HUES48 (cell line): ENCODE data around the gene FAM234B.

ENCODE experiments used
- H3K27ac ChIP-seq: one replicate; pipeline ENCODE4 v1.7.0; 2013; ENCODE audit warnings: low read depth, low read length, inconsistent platforms
- H3K27me3 ChIP-seq: 2 replicates; pipeline ENCODE4 v1.6.1; 2013; ENCODE audit warnings: mild to moderate bottlenecking, low read length; ENCODE audit not compliant: control insufficient read depth, insufficient read depth
- H3K36me3 ChIP-seq: 2 replicates; pipeline ENCODE4 v1.6.1; 2013; ENCODE audit warnings: low read length; ENCODE audit not compliant: control insufficient read depth, insufficient read depth
- H3K4me1 ChIP-seq: 2 replicates; pipeline ENCODE4 v1.6.1; 2013; ENCODE audit warnings: mild to moderate bottlenecking, low read length; ENCODE audit not compliant: control insufficient read depth, insufficient read depth
- H3K4me3 ChIP-seq: 2 replicates; pipeline ENCODE4 v1.5.1; 2013; ENCODE audit warnings: mild to moderate bottlenecking, low read depth, low read length
- H3K9ac ChIP-seq: 2 replicates; pipeline ENCODE4 v1.6.1; 2013; ENCODE audit warnings: mild to moderate bottlenecking, low read depth, low read length, moderate library complexity
- H3K9me3 ChIP-seq: 2 replicates; pipeline ENCODE4 v1.6.1; 2013; ENCODE audit warnings: low read length; ENCODE audit not compliant: control insufficient read depth, insufficient read depth

FAM234B gene, protein sequence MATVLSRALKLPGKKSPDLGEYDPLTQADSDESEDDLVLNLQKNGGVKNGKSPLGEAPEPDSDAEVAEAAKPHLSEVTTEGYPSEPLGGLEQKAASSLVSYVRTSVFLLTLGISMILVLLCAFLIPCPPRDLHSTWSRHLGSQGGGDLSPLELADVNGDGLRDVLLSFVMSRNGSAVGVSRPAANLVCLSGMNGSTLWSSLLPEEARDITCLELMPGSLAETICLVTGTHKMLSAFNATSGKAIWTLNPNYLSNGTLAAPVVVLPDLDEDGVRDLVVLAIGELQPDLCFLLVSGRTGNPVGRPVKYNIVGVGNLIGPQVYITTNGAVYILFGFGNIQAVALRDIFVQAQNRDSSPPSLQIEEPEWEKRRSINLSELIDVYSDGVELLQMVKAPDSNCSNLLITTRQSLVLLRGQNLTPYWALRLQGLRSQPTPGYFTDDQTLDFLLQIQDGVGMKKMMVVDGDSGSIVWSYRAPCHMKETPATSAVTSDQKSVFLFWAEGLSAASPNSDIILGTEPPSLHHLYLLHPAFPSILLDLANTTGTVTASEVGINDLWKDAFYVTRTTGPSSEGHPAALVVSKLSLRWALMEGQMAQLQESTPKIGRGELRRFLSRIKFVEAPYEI

DNA sequence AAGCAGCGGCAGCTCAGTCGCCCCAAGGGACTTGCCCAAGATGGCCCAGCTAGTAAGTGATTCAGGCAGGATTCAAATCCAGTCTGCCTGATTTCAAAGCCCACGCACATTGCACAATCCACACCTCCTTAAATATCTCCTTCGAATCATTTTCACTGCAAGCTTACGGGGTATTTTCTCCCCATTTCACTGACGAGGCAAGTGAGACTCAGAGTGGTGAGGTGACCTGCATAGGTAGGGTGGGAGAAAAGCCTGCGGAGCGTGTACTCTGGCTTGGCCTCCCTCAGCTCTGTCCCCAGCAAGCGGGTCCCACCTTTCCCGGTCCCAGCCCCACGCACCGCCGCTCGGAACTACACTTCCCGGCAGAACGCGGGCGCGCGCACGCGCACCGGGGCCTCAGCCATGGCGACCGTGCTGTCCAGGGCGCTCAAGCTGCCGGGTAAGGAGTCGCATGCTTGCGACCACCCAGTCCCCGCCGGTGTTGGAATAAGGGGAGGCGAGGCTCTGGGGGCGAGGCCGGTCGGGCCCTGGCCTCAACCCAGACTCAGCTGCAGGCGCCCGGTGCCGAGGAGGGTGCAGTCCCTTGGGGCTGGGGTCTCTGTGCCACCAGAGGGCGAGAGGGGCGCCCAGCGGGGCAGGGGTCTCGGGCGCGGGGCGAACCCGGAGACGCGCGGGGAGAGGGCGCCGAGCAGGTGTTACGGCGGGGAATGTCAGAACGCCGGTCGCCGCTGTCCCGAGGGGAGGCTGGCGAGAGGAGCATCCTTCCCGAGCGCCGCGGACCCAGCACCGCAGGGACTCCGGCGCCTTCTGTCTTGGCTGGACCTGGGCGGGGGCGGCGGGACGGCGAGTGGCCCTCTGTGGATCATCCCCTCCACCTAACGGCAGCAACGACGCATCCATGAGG, at the start of gene FAM234B:
TSS of gene FAM234B (plus strand) at position 380 of the 904 bp plus-strand sequence. CDS start at position 403, 23 bp downstream.
- Histone ChIP-seq H3K4me1 (peaks cover 12% of the 10 kb centered on the region), H3K4me3 (peak within 1 kb of the TSS; percentile 81), H3K27me3 (0 out of 2 replicates have a peak, but pooled peaks cover 5% of the 10 kb centered on the region), H3K36me3 (no peaks in the 10 kb centered on the region), H3K27ac (no peak within 1 kb of the TSS), H3K9me3 (no peaks in the 10 kb centered on the region), H3K9ac (peak within 1 kb of the TSS; percentile 32; the same call in 1 of the 2 replicates)

DNA sequence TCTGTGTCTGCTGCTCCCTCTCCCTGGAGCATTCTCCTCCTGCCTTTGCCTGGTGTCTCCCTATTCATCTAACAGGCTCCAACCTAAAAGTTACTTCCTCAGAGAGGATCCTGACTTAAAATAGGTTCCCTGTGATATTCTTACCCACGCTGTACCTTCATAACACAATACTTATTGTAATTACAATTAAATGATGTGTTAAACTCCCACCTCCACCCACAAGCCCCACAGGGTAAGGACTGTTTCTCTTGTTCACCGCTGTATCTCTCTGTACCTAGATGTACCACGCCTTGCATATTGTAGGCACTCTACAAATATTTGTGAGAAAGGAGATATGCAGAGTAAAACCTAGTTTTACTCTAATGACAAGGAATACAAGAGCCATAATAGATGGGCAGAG, 49.1 kb upstream of the FAM234B start:
- Histone ChIP-seq H3K9me3 (no peaks in the 10 kb centered on the region), H3K4me1 (peaks cover 32% of the 10 kb centered on the region), H3K9ac (no peak overlapping the region), H3K4me3 (no peak overlapping the region), H3K27ac (no peak overlapping the region), H3K36me3 (no peaks in the 10 kb centered on the region), H3K27me3 (no peaks in the 10 kb centered on the region)

DNA sequence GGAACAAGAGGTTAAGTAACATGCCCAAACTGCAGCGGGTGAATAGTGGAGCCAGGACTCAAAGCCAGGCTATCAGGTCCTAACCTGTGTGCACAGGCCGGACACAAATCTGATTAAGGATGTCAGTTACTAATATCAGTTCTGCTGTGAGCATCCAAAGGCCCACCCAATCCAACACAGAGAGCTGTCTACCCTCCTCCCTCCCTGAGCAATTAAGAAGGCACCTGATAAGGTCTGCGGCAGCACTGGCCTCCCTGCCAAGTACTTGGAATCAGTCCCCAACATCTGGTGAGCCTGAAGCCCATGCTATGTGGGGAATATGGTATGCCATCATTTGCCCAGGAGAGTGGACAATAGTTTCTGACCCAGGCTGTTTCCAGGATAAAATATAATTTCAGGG, 48.0 kb upstream of the FAM234B start:
- Histone ChIP-seq H3K9ac (no peak overlapping the region), H3K4me3 (no peak overlapping the region), H3K36me3 (no peaks in the 10 kb centered on the region), H3K27me3 (no peaks in the 10 kb centered on the region; the same call in 1 of the 2 replicates), H3K27ac (no peak overlapping the region), H3K4me1 (peaks cover 21% of the 10 kb centered on the region), H3K9me3 (no peaks in the 10 kb centered on the region)

DNA sequence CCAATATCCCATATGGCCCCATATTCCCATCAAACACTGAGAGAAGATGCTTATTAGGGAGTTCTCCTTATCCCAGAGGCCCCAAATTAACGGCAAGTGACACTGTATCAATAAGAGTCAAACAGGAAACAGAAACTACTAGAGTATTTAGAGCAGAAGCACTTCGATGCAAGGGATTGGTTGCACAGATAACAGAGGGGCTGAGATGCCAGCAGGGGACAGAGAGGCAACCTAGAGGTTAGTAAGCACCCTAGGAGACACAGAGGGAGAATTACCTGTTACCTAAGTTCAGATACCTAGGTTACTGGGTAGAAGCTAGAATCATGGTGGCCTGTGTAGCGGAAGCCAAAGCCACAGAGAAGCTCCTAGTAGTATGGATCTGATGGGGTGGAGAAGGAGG, 47.0 kb upstream of the FAM234B start:
- Histone ChIP-seq H3K9me3 (no peaks in the 10 kb centered on the region), H3K4me1 (peaks cover 20% of the 10 kb centered on the region), H3K4me3 (no peak overlapping the region), H3K27me3 (peaks cover 7% of the 10 kb centered on the region), H3K36me3 (no peaks in the 10 kb centered on the region), H3K27ac (no peak overlapping the region), H3K9ac (no peak overlapping the region)

DNA sequence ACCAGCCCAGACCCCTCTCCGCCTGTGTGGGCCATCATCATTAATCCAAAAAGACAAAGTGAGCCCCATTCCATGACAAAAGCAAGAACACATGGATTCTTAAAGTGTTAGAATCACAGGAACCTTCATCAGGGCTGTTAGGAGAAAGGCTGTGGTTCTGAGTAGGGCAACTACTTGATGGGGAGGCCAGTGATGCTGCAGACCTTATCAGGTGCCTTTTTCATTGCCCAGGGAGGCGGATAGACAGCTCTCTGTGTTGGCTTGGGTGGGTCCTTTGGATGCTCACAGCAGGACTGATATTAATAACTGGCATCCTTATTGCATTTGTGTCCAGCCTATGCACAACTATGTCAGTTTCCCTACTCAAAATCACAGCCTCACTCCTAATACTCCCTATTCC, 46.4 kb upstream of the FAM234B start:
- Histone ChIP-seq H3K27ac (no peak overlapping the region), H3K9ac (no peak overlapping the region)

DNA sequence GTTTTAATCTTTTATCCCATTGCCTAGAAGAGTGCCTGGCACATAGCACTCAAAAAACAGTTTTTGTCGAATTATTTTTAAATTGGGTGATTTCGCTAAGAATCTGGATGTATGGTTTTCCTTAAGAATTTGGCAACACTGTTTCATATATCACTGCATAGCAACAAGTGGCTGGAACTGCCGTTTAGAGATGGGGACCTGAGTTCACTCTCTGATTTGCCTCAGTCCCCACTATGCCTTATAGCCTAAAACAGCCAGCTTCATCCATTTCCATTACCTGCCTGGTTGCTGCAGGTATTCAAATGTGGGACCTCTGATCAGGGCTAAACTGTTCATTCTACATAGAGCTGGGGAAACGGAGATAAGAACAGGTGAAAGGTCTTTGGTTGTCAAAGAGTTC, 45.9 kb upstream of the FAM234B start:
- H3K27me3 ChIP-seq = peaks cover 17% of the 10 kb centered on the region
- H3K4me3 ChIP-seq = no peak overlapping the region
- no peak overlapping the region for H3K9ac ChIP-seq
- H3K27ac ChIP-seq = no peak overlapping the region
- H3K4me1 ChIP-seq = peaks cover 13% of the 10 kb centered on the region; the same call in 1 of the 2 replicates
- no peaks in the 10 kb centered on the region for H3K9me3 ChIP-seq
- H3K36me3 ChIP-seq = no peaks in the 10 kb centered on the region

More for the DNA sequence above, 46.4 kb upstream of the FAM234B start:
- no peaks in the 10 kb centered on the region for H3K36me3 ChIP-seq
- peaks cover 14% of the 10 kb centered on the region for H3K4me1 ChIP-seq
- H3K4me3 ChIP-seq = no peak overlapping the region
- no peaks in the 10 kb centered on the region for H3K9me3 ChIP-seq
- H3K27me3 ChIP-seq = peaks cover 13% of the 10 kb centered on the region

DNA sequence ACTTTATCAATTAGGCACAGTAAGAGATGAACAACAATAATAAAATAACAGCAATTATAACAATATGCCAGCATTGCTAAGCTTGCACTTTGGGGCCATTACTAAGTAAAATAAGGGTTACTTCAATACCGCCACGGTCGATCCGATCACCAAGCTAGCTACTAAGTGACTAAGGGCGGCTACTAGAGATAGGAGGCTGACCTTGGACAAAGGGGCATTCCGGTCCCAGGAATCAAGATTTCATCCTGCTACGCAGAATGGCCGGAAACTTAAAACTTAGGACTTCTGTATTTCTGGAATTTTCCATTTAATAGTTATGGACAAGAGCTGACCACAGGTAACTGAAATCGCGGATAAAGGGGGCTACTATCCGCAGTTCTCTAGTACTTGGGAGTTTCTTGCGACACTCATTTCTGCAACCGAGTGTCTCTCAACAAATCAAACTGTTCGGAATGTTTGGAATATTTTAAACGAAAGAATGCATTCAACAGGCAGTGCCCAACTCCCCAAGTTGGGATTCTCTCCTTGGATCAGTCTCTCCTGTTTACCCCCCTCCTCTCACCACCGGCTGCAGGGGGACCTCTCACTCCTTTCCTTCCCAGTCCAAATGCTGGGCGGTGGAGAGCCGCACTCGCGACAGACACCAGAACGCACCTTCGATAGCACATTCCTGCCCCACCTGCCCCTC, 44.8 kb upstream of the FAM234B start:
- H3K27ac ChIP-seq = peak overlapping the region; percentile 54
- H3K36me3 ChIP-seq = no peaks in the 10 kb centered on the region
- peaks cover 13% of the 10 kb centered on the region; the same call in 1 of the 2 replicates for H3K4me1 ChIP-seq
- H3K9ac ChIP-seq = peak overlapping the region; percentile 39; the same call in 1 of the 2 replicates
- H3K27me3 ChIP-seq = peaks cover 21% of the 10 kb centered on the region
- H3K4me3 ChIP-seq = peak overlapping the region; percentile 84
- no peaks in the 10 kb centered on the region for H3K9me3 ChIP-seq

DNA sequence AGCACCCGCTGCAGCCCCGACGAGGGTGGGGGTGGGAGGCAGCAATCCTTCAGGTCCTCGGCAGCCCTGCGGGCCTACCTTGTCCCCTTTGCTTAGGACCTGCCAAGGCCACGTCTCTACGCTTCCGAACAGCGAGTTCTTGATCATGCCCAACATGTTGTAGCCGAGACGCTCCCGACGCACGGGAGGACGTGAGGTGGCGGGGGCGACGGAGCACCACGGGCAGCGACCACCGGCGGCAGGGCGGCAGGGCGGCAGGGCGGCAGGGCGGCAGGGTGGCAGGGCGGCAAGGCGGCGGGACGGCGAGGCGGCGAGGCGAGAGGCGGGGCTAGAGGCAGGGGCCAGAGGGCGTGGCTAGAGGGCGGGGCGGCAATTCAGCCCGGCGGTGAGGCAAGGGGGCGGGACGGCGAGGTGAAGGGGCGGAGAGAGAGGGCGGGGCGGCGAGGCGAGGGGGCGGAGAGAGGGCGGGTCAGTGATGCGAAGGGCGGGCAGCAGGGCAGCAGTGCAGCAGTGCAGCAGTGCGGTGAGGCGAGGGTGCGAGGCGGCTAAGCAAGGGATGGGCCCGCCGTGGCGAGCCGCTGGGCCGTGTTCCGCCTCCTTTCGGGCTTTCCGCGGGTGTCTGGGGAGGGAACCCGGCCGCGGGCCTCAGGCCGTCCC, 44.1 kb upstream of the FAM234B start, which contains the start of gene HEBP1:
TSS of gene HEBP1 (minus strand) at position 307 of the 657 bp plus-strand sequence. CDS start at position 156, 151 bp downstream.
- peak within 1 kb of the TSS; percentile 61 for H3K9ac ChIP-seq

DNA sequence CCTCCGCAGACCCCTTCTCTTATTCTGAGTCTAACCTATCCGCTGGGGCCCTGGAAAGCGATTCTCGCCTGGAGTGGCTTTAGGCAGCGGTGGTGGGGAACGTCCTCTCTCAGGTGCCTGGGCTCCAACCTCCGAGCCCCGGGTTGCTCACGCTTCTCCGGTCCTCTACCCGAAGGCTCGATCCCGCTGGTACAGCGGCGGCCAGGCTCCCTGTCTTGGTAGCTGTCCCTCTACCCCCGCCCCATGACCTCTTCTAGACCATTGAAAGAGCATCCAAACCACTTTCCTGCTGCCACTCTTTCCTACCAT, 43.6 kb upstream of the FAM234B start:
- Histone ChIP-seq H3K27me3 (peaks cover 21% of the 10 kb centered on the region), H3K4me3 (peak overlapping the region; percentile 77), H3K4me1 (peaks cover 20% of the 10 kb centered on the region), H3K9ac (peak overlapping the region; percentile 61), H3K36me3 (no peaks in the 10 kb centered on the region), H3K27ac (peak overlapping the region; percentile 52), H3K9me3 (no peaks in the 10 kb centered on the region)

More for the DNA sequence above, 44.1 kb upstream of the FAM234B start, which contains the start of gene HEBP1:
- peaks cover 21% of the 10 kb centered on the region for H3K27me3 ChIP-seq
- no peaks in the 10 kb centered on the region for H3K9me3 ChIP-seq
- H3K36me3 ChIP-seq = no peaks in the 10 kb centered on the region
- H3K4me1 ChIP-seq = peaks cover 16% of the 10 kb centered on the region; the same call in 1 of the 2 replicates
- peak within 1 kb of the TSS; percentile 54 for H3K27ac ChIP-seq
- H3K4me3 ChIP-seq = peak within 1 kb of the TSS; percentile 84
